GM19455 (cell line): ENCODE measurements around the gene ACSL4.
"Not testable (repeated sequence)": the region's sequence is repeated elsewhere in the genome, so short reads cannot be mapped to it uniquely, and the experiment has no call there.

Experiments used
- ATAC-seq: cut with Tn5 transposase; IDR thresholded peaks from one replicate; pipeline ENCODE4 v1.9.1; 2021; ENCODE audit not compliant: unreplicated experiment

Gene ACSL4

GRCh38 chrX:109672239-109672638, 60.8 kb downstream of the ACSL4 start:
- ATAC-seq, result no peak

GRCh38 chrX:109671170-109671569, 61.9 kb downstream of the ACSL4 start:
- not testable (repeated sequence) for ATAC-seq

GRCh38 chrX:109667986-109668385, 65.1 kb downstream of the ACSL4 start:
- ATAC-seq, result no peak

- no peak for ATAC-seq
Measured at GRCh38 chrX:109660435-109661143, 72.5 kb downstream of the ACSL4 start.

- ATAC-seq, result no peak
Measured at GRCh38 chrX:109658391-109658790, 74.7 kb downstream of the ACSL4 start.

GRCh38 chrX:109657364-109657763, 75.7 kb downstream of the ACSL4 start:
- ATAC-seq, result not testable (repeated sequence)

GRCh38 chrX:109656774-109657173, 76.3 kb downstream of the ACSL4 start:
- no peak for ATAC-seq

- no peak for ATAC-seq
Measured at GRCh38 chrX:109655502-109656201, 77.4 kb downstream of the ACSL4 start.

GRCh38 chrX:109654516-109655109, 78.4 kb downstream of the ACSL4 start:
- ATAC-seq, result no peak

- ATAC-seq, result not testable (repeated sequence)
Measured at GRCh38 chrX:109644671-109645070, 88.4 kb downstream of the ACSL4 start.

- no peak for ATAC-seq
Measured at GRCh38 chrX:109643687-109644086, 89.4 kb downstream of the ACSL4 start.

- no peak for ATAC-seq
Measured at GRCh38 chrX:109638158-109638557, 94.9 kb downstream of the ACSL4 start.

GRCh38 chrX:109637477-109637876, 95.6 kb downstream of the ACSL4 start:
- ATAC-seq, result not testable (repeated sequence)

- ATAC-seq, result no peak
Measured at GRCh38 chrX:109635146-109635545, 97.9 kb downstream of the ACSL4 start.

GRCh38 chrX:109632906-109633504, 100.1 kb downstream of the ACSL4 start:
- no peak for ATAC-seq

GRCh38 chrX:109629310-109629709, 103.7 kb downstream of the ACSL4 start:
- no peak for ATAC-seq

GRCh38 chrX:109626637-109627036, 106.4 kb downstream of the ACSL4 start:
- ATAC-seq, result no peak

GRCh38 chrX:109624641-109625616, 108.1 kb downstream of the ACSL4 start, which contains the start of gene KCNE5:
KCNE5 (minus strand) TSS chrX:109625172; CDS start chrX:109625020, 152 bp downstream.
- no peak for ATAC-seq

GRCh38 chrX:109623997-109624396, 109.1 kb downstream of the ACSL4 start:
- ATAC-seq, result no peak

GRCh38 chrX:109622270-109622669, 110.8 kb downstream of the ACSL4 start:
- no peak for ATAC-seq
